GM12878 (cell line): ENCODE results near the gene PMP22. TPM values are rescaled to one million over a fixed set of nuclear protein-coding genes. Genes with fewer than 3 reads are reported as not detected.

Experiments
- ATAC-seq: fragments of 200-7000 bp; cut with Tn5 transposase; 3 replicates; pipeline ENCODE4 v1.9.1; 2020; ENCODE audit warnings: mild to moderate bottlenecking, moderate library complexity
- BruUV-seq: library from RNA; stranded (reverse); fragments of 400-500 nt; replicated peaks from 2 replicates; lab custom pipeline; 2021; lab: Mats Ljungman, UMichigan
- CTCF ChIA-PET: fragments of 300-600 bp; sonication (Branson Sonifier 250); formaldehyde crosslinking; extraction: SDS; loops from one replicate; lab custom pipeline; 2021; ENCODE audit warnings: inconsistent platforms; lab: Yijun Ruan, JAX
- POLR2A ChIA-PET: fragments of 350-600 bp; formaldehyde crosslinking; extraction: SDS; loops from one replicate; lab custom pipeline; 2021; ENCODE audit warnings: inconsistent platforms; lab: Charles Lee
- RAD21 ChIA-PET: fragments of 300-600 bp; sonication (Branson Sonifier 250); formaldehyde crosslinking; loops from one replicate; lab custom pipeline; 2023; ENCODE audit warnings: antibody characterized with exemption; ENCODE audit not compliant: unreplicated experiment; lab: Charles Lee
- SMC1A ChIA-PET: fragments of 300-600 bp; sonication (Branson Sonifier 250); formaldehyde crosslinking; loops from one replicate; lab custom pipeline; 2023; ENCODE audit not compliant: unreplicated experiment, uncharacterized antibody; lab: Charles Lee
- DNase-seq: peaks from one replicate; pipeline ENCODE4 v3.0.0-alpha.2; 2011; ENCODE audit warnings: low read depth, low spot score
- FAIRE-seq: peaks from 3 replicates; lab custom pipeline; 2011; peaks lifted over from hg19 to GRCh38; lab: Jason Lieb, UNC
- H2AFZ ChIP-seq: 2 replicates; pipeline ENCODE4 v1.6.0; 2011; ENCODE audit warnings: low read depth, low read length, control low read depth; ENCODE audit not compliant: control insufficient read depth
- H3K27ac ChIP-seq: 2 replicates; pipeline ENCODE4 v1.5.1; 2011; ENCODE audit warnings: control low read depth; ENCODE audit not compliant: control insufficient read depth, insufficient read depth
- H3K27me3 ChIP-seq, 2 experiments: replicated peaks in 1 of 2; 2 replicates each; pipeline versions ENCODE4 v1.6.0 to v1.6.1; 2011; ENCODE audit warnings: low read length in 1 of 2; ENCODE audit not compliant: control insufficient read depth in 2 of 2, insufficient read depth in 2 of 2
- H3K36me3 ChIP-seq, 2 experiments: 2 replicates each; pipeline ENCODE4 v1.5.1; 2011; ENCODE audit warnings: low read length in 1 of 2; ENCODE audit not compliant: control insufficient read depth in 2 of 2, insufficient read depth in 2 of 2
- H3K4me1 ChIP-seq: 2 replicates; pipeline ENCODE4 v1.6.1; 2011; ENCODE audit warnings: mild to moderate bottlenecking, low read length, moderate library complexity, mixed read lengths; ENCODE audit not compliant: control insufficient read depth, insufficient read depth
- H3K4me2 ChIP-seq: 2 replicates; pipeline ENCODE4 v1.6.0; 2011; ENCODE audit warnings: control low read depth; ENCODE audit not compliant: control insufficient read depth, insufficient read depth
- H3K4me3 ChIP-seq: fragments of 200-600 bp; sonication (generic); 2 replicates; pipeline ENCODE4 v1.5.1; 2016
- H3K79me2 ChIP-seq: 2 replicates; pipeline ENCODE4 v1.6.0; 2011; ENCODE audit warnings: low read length; ENCODE audit not compliant: control insufficient read depth, insufficient read depth
- H3K9ac ChIP-seq: 2 replicates; pipeline ENCODE4 v1.8.0; 2011; ENCODE audit warnings: low read length, control low read depth, mixed read lengths; ENCODE audit not compliant: control insufficient read depth, insufficient read depth
- H3K9me3 ChIP-seq: replicated peaks from 3 replicates; pipeline ENCODE4 v1.5.1; 2011; ENCODE audit warnings: mild to moderate bottlenecking, low read length; ENCODE audit not compliant: control insufficient read depth, insufficient read depth
- H4K20me1 ChIP-seq: 2 replicates; pipeline ENCODE4 v1.6.0; 2011; ENCODE audit not compliant: control insufficient read depth, insufficient read depth
- CBX5 ChIP-seq: sonication (generic); IDR thresholded peaks from 2 replicates; pipeline ENCODE4 v1.6.1; 2016; ENCODE audit warnings: low read depth, moderate library complexity, mild to moderate bottlenecking, inconsistent platforms
- FOXM1 ChIP-seq: IDR thresholded peaks from 2 replicates; pipeline ENCODE4 v1.6.1; 2012; ENCODE audit warnings: low read depth, mild to moderate bottlenecking, inconsistent platforms, low read length, moderate library complexity
- IRF3 ChIP-seq: fragments of 450-650 bp; IDR thresholded peaks from 2 replicates; pipeline ENCODE4 v1.6.1; 2014; ENCODE audit warnings: mild to moderate bottlenecking
- IRF4 ChIP-seq: IDR thresholded peaks from 2 replicates; pipeline ENCODE4 v1.6.1; 2011; ENCODE audit warnings: low read depth, low read length
- JUNB ChIP-seq: IDR thresholded peaks from 2 replicates; pipeline ENCODE4 v1.6.1; 2016; ENCODE audit warnings: antibody characterized with exemption, mild to moderate bottlenecking
- LARP7 ChIP-seq: fragments of 450-650 bp; IDR thresholded peaks from 2 replicates; pipeline ENCODE4 v1.6.1; 2017; ENCODE audit warnings: mild to moderate bottlenecking
- MYC ChIP-seq: IDR thresholded peaks from 2 replicates; pipeline ENCODE4 v1.6.1; 2011; ENCODE audit warnings: mild to moderate bottlenecking, low read length, moderate library complexity, inconsistent platforms; ENCODE audit not compliant: insufficient read depth, insufficient replicate concordance, insufficient read length, severe bottlenecking
- NR2F1 ChIP-seq: fragments of 450-650 bp; conservative IDR thresholded peaks from 2 replicates; pipeline ENCODE4 v1.6.1; 2017; ENCODE audit warnings: mild to moderate bottlenecking
- NRF1 ChIP-seq: conservative IDR thresholded peaks from 2 replicates; pipeline ENCODE4 v1.6.1; 2011; ENCODE audit warnings: mild to moderate bottlenecking, low read depth, low read length, improper control_type of control experiment
- PKNOX1 ChIP-seq: fragments of 450-650 bp; IDR thresholded peaks from 2 replicates; pipeline ENCODE4 v1.6.1; 2016; ENCODE audit warnings: mild to moderate bottlenecking
- RBBP5 ChIP-seq: fragments of 200-600 bp; sonication (generic); conservative IDR thresholded peaks from 2 replicates; pipeline ENCODE4 v1.6.1; 2016
- STAT1 ChIP-seq: fragments of 450-650 bp; conservative IDR thresholded peaks from 2 replicates; pipeline ENCODE4 v1.6.1; 2014; ENCODE audit warnings: antibody characterized with exemption, mild to moderate bottlenecking
- STAT3 ChIP-seq: IDR thresholded peaks from 2 replicates; pipeline ENCODE4 v1.6.1; 2011; ENCODE audit warnings: low read depth, low read length, improper control_type of control experiment
- SUZ12 ChIP-seq: fragments of 200-600 bp; sonication (generic); IDR thresholded peaks from one replicate; pipeline ENCODE4 v1.6.1; 2018; ENCODE audit warnings: antibody characterized with exemption, mild to moderate bottlenecking; ENCODE audit not compliant: unreplicated experiment
- TAF1 ChIP-seq: IDR thresholded peaks from 2 replicates; pipeline ENCODE4 v1.6.1; 2011; ENCODE audit warnings: mild to moderate bottlenecking, low read depth, low read length, borderline replicate concordance
- ZNF217 ChIP-seq: fragments of 450-650 bp; IDR thresholded peaks from 2 replicates; pipeline ENCODE4 v1.6.1; 2017; ENCODE audit warnings: antibody characterized with exemption, mild to moderate bottlenecking
- ZNF274 ChIP-seq: IDR thresholded peaks from one replicate; pipeline ENCODE4 v1.8.0; 2011; ENCODE audit not compliant: insufficient read length, insufficient read depth
- ZNF384 ChIP-seq: IDR thresholded peaks from 2 replicates; pipeline ENCODE4 v1.6.1; 2012; ENCODE audit warnings: low read depth, mild to moderate bottlenecking, low read length, improper control_type of control experiment, borderline replicate concordance
- ZSCAN29 ChIP-seq: fragments of 450-650 bp; IDR thresholded peaks from 2 replicates; pipeline ENCODE4 v1.6.1; 2017; ENCODE audit warnings: mild to moderate bottlenecking, moderate library complexity
- WGBS: methylation state at CpG from one replicate; pipeline ENCODE4 v1.1.6; 2016; ENCODE audit warnings: low lambda C conversion rate; ENCODE audit not compliant: insufficient replicate concordance, insufficient coverage; ENCODE audit errors: missing lambda C conversion rate; 5-methylcytosine and 5-hydroxymethylcytosine counted together
- in situ Hi-C: fragments of 300-500 bp; cut with MboI; formaldehyde crosslinking; loops from 9 replicates; pipeline ENCODE4 v1.14.3; 2018; ENCODE audit warnings: mixed read lengths
- intact Hi-C: fragments of 100-400 bp; cut with micrococcal nuclease; formaldehyde crosslinking; loops from one replicate; pipeline ENCODE4 v1.14.2; 2022; ENCODE audit not compliant: unreplicated experiment
- polyA plus RNA-seq, 11 experiments: library from polyadenylated mRNA; depleted of rRNA in 4 of 11; unstranded in 6 of 11; stranded (reverse) in 5 of 11; fragments of >200 nt; fragmentation: Nextera tagmentation in 4 of 11; fragmentation: Illumina TruSeq in 1 of 11; extraction: Ambion mirVana in 4 of 11; extraction: Trizol in 1 of 11; gene quantifications; 1 replicate in 1 of 11; 2 replicates in 10 of 11; pipeline versions ENCODE4 v1.2.1 to v1.2.3, GENCODE V29; 2011 to 2016; ENCODE audit warnings: inconsistent platforms in 2 of 11, missing spikeins in 2 of 11, low read depth in 1 of 11
- total RNA-seq, 4 experiments: library from RNA; depleted of rRNA in 3 of 4; stranded (reverse); fragments of >200 nt in 3 of 4; fragmentation: Illumina TruSeq in 1 of 4; extraction: Trizol in 1 of 4; gene quantifications; 2 replicates each; pipeline versions ENCODE4 v1.2.1 to v1.2.3, GENCODE V29; 2013 to 2021

Gene PMP22
- total and polyA plus RNA-seq, 10 of the 15 experiments (the other 5 are each of a cell fraction or from before 2014, with no cell fraction given): 0.59 TPM; not detected in 9

GRCh38 chr17:15273141-15273793 is 8.1 kb upstream of the PMP22 start:
- H3K4me2 ChIP-seq: no peak overlapping the region
- ChIA-PET SMC1A (no interaction called here), POLR2A (no interaction called here), RAD21 (no interaction called here), CTCF (interaction anchor here (1.0 kb wide), 1 partner anchor 17 kb away, joined by 3 read pairs; no protein-coding TSS in a partner anchor)
- H2AFZ ChIP-seq: no peak overlapping the region
- in situ Hi-C loops (loop anchor here (25.0 kb wide), 1 partner anchor 714 kb away; the partner anchor contains the start of genes TTC19 and ZSWIM7), intact Hi-C loops (no loop called here)
- TF ChIP-seq IRF3 (no peak), STAT3 (no peak), SUZ12 (no peak), ZNF274 (no peak), MYC (no peak), ZSCAN29 (no peak)
- H3K4me1 ChIP-seq: no peaks in the 10 kb centered on the region
- no peaks in the 10 kb centered on the region for H3K36me3 ChIP-seq
- FAIRE-seq: no peak
- no peaks in the 10 kb centered on the region for H3K27me3 ChIP-seq
- no peaks in the 10 kb centered on the region for H3K79me2 ChIP-seq
- no TSS peak for BruUV-seq
- no peaks in the 10 kb centered on the region for H4K20me1 ChIP-seq
- no peak for DNase-seq
- H3K9me3 ChIP-seq: no peaks in the 10 kb centered on the region
- 5% methylated on average over 5 of the region's 5 CpGs for WGBS
- no peak for ATAC-seq
- no peak overlapping the region for H3K27ac ChIP-seq
- H3K4me3 ChIP-seq: no peak overlapping the region
- H3K9ac ChIP-seq: no peak overlapping the region

GRCh38 chr17:15271741-15272140 is 6.6 kb upstream of the PMP22 start:
- Histone ChIP-seq H3K4me2 (no peak overlapping the region), H2AFZ (no peak overlapping the region), H3K9me3 (no peaks in the 10 kb centered on the region), H3K36me3 (no peaks in the 10 kb centered on the region), H3K4me3 (no peak overlapping the region), H3K27ac (no peak overlapping the region), H3K79me2 (no peaks in the 10 kb centered on the region), H3K9ac (no peak overlapping the region), H3K27me3 (no peaks in the 10 kb centered on the region), H3K4me1 (no peaks in the 10 kb centered on the region), H4K20me1 (no peaks in the 10 kb centered on the region)
- ATAC-seq (no peak), DNase-seq (no peak), FAIRE-seq (no peak)
- WGBS: 15% methylated on average over 6 of the region's 6 CpGs
- SMC1A ChIA-PET: no interaction called here
- CTCF ChIA-PET: no interaction called here
- RAD21 ChIA-PET: no interaction called here
- no TSS peak for BruUV-seq
- POLR2A ChIA-PET: no interaction called here
- intact Hi-C loops: no loop called here
- in situ Hi-C loops: loop anchor here (25.0 kb wide), 1 partner anchor 716 kb away; the partner anchor contains the start of genes TTC19 and ZSWIM7
- no peak for TF ChIP-seq RBBP5
- no peak for TF ChIP-seq ZNF217
- TF ChIP-seq STAT1: no peak
- TF ChIP-seq LARP7: no peak
- no peak for TF ChIP-seq JUNB
- TF ChIP-seq FOXM1: no peak
- TF ChIP-seq TAF1: no peak
- TF ChIP-seq ZNF384: no peak
- no peak for TF ChIP-seq IRF4
- TF ChIP-seq NRF1: no peak
- TF ChIP-seq CBX5: no peak
- TF ChIP-seq PKNOX1: no peak
- TF ChIP-seq NR2F1: no peak
